Measurements from ENCODE around the gene MORN1.

The MORN1 gene

DNA sequence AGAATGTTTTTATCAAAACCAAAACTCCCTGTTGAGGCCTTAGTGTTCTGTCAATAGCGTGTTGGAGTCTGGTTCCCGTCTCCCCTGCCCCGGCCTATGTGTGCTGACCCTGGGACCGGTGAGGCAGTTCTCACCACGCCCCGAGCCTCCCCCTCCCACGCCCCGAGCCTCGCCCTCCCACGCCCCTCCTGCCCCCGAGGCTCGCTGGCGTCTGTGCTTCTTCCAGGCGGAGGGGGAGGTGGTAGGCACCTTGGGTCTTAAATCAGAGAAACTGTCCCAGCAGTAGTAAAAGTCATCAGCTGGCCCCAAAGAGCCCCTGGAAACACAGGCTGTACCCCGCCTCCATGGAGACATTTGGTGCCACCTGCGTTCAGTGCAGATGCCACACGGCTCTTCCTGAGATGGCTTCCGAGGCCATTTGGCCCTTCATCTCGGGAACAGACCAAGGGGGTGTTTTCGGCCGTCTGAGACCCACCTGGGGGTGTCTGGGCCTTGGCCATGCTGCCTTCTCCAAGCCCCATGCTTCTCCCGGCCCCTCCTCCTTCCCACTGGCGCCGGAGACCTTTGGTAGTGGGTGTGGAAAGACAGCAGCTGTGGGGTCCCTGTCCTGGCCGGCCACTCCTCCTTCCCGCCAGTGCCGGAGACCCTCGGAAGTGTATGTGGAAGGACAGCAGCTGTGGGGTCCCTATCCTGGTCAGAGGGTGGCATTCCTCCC is 118.5 kb downstream of the MORN1 start:
- DNase-seq (ENCODE audit: low spot score), result no peak

DNA sequence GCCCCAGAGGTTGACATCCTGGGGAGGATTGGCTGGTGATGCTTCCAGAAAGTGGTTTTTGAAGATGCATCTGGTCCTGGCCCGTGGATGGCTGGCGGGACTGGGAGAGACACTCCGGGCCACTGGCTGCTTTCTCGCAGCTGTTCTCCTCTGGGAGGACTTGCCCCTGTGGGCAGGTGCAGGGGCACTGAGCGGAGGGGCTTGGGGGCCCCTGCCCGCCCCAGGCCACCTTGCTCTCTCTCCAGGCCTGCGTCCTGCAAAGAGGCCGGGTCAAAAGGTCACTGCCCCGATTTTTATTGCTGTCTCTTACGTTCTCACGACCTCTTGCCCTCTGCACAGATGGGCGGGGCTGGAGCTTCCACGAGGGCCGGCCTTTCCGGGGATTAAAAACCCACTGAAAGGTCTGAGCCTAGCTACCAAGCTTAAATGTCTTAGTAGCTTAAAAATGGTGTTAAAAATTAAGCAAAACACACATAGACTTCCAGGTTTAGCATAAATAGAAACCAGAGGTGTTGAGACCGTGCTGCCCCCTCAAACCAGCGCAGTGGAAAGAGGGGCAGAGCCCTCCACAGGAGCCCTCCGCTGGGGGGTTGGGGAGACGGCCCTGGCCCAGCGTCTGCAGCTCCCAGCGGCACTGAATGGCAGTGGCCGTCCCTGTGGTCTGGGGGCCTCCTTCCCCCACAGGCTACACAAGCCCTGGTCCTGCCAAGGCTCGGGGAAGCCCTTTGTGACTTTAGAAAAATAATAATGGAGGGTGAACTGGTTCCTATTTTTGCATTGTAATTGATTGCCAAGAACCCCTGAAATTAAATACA is 119.3 kb downstream of the MORN1 start:
- DNase-seq (ENCODE audit: low spot score), result no peak

Measured in D341Med (cell line).